Sigmoid colon (tissue), 4 donors: Measurements from ENCODE around the gene CDC7.
"Not testable (repeated sequence)": the region's sequence is repeated elsewhere in the genome, so short reads cannot be mapped to it uniquely, and the experiment has no call there.

Experiments used
- CTCF ChIP-seq, 4 experiments: fragments of 450-650 bp in 3 of 4; fragments of 200-600 bp in 1 of 4; IDR thresholded peaks; one replicate each; pipeline ENCODE4 v1.5.1; 2016 to 2019; ENCODE audit warnings: antibody characterized with exemption in 4 of 4, mild to moderate bottlenecking in 3 of 4, moderate library complexity in 2 of 4
- POLR2A ChIP-seq, 2 donors: fragments of 450-650 bp; IDR thresholded peaks; one replicate each; pipeline ENCODE4 v1.6.1; 2016; ENCODE audit warnings: antibody characterized with exemption in 2 of 2, mild to moderate bottlenecking in 2 of 2, moderate library complexity in 2 of 2
- POLR2AphosphoS5 ChIP-seq, 4 donors: sonication (generic); formaldehyde crosslinking; IDR thresholded peaks; one replicate each; pipeline ENCODE4 v1.6.1; 2017; ENCODE audit warnings: antibody characterized with exemption in 4 of 4

DNA sequence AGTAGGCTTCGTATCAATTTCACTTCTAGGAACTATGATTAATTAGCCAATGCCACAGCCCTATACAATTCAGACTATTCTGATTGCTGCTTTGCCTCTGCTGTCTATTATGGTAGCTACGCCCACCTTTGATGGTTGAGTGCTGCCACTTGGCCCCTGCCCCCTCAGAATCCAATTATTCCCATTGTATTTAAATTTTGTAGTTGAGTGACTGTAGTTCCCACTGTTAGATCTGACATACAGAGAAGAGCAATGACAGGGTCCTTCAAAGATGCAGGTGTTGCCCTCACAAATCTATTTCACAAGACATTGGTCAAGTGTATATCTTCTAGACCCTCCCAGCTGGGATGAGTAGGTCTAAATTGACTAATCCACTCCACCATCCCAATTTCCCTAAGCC, 35.3 kb upstream of the CDC7 start:
- not testable (repeated sequence) for TF ChIP-seq CTCF, POLR2AphosphoS5, POLR2A (IDR thresholded peaks at IDR 0.05)
